GM12874 (cell line): Measurements from ENCODE around the gene TYW5.

Experiments used
- TF ChIP-seq, protein P1 (sequence below): IDR thresholded peaks from 2 replicates; pipeline ENCODE4 v1.5.1; 2011; ENCODE audit warnings: low read depth, mild to moderate bottlenecking, control low read depth, low read length, moderate library complexity; ENCODE audit not compliant: insufficient read depth

Gene TYW5

DNA sequence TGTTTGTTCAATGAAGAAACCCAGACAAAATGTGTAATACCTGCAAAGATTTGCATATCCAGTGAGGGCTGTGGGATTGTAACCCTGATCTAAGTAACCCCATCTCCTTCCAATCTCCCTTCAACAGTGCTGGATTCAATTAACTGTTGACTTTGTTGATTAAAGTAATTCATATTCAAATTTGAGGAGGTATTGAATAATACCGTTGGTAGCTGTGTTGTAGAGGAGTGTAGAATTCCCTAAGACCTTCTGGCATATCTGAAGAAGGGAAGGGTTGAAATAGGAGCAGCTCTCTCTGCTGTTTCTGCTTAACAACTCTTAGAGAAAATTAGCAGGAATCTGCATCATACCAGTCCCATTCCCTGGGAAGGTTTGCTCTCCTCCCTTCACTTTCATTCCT, 28.2 kb upstream of the TYW5 start:
- TF ChIP-seq, protein P1, sequence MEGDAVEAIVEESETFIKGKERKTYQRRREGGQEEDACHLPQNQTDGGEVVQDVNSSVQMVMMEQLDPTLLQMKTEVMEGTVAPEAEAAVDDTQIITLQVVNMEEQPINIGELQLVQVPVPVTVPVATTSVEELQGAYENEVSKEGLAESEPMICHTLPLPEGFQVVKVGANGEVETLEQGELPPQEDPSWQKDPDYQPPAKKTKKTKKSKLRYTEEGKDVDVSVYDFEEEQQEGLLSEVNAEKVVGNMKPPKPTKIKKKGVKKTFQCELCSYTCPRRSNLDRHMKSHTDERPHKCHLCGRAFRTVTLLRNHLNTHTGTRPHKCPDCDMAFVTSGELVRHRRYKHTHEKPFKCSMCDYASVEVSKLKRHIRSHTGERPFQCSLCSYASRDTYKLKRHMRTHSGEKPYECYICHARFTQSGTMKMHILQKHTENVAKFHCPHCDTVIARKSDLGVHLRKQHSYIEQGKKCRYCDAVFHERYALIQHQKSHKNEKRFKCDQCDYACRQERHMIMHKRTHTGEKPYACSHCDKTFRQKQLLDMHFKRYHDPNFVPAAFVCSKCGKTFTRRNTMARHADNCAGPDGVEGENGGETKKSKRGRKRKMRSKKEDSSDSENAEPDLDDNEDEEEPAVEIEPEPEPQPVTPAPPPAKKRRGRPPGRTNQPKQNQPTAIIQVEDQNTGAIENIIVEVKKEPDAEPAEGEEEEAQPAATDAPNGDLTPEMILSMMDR: no peak

DNA sequence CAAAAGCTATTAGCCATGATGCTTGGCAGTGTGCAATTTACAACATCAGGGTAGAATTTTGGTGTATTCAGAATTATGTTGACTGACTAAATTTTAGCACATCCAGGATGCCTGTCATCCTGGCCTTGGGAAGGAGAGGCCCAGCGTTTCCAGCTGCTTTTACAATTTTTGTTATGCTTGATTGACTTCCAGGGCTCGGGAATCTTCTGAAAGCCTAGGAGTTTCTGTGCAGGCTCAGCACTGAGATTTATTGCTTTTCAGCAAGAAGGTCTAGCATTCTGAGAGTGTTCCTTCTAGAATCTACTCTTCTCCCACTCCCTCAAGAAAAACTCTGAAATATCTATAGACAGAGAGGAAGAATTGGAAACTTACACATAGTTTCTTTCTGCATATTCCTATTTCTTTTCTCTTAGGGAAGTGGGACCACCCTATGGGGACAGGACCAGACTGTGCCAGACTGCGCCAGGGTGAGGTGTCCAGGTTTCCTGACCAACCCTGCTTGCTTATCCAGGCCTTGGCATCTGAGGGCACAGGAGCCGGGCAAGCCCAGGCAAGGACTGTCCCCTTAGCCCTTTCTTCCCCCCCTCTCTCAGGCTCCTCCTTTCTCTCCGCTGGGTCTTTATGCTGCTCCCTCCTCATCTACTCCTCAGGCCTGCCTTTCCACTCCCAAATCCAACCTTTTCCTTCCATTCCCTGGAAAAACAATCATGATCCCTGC, 27.0 kb upstream of the TYW5 start:
- TF ChIP-seq, protein P1: no peak

DNA sequence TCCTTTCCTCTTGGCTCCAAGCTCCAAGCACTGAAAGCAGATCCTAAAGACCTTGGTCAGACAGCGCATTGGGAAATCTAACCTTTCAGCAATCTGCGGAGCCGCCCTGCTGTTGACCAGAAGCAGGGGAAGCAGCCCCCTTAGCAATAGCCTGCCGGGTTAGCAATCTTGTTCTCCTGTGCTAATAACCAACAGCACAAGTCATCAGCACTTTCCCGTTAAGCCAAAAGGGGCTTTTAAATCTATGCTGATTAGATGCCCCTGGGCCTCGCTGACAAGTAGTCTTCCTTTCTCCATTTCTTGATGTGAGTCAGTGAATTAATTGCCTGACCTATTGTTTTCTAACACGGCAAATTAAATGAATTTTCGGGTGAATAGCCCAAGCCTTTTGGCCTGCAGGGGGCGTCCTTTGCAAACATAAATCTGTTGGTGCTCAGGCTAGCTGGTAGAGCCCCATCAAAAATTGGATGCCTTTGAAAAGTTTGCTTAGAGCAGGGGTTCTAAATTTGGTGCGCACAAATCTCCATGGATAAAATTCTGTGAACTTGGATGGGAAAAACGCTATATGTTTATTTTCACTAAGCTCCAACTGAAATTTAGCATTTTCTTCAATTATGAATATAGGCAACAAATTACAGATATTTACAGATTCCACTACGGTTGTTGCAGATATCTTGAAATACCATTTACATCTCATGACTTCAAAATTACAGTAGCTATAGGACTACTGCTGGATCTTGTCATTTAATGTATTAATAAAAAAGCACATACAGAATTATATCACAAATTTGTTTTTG, 24.7 kb upstream of the TYW5 start:
- TF ChIP-seq, protein P1: peak; percentile 62

DNA sequence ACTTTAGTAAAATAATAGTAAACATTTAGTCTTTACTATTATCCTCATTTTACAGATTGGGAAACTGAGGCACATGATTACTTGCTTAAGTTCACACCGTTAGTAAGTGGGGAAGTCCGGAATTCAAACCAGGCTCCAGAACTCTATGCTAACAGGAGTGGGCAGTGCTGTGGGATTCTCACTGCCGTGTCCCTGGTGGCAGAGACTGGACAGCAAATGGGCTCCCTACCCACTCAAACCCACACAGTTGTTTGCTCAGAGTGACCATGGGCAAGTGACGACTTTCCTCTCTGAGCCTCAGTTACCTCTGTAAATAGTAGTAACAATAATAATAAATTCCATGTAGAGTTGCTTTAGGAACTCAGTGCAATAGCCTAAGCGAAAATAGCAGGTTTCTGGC, 24.1 kb upstream of the TYW5 start:
- TF ChIP-seq, protein P1: no peak

DNA sequence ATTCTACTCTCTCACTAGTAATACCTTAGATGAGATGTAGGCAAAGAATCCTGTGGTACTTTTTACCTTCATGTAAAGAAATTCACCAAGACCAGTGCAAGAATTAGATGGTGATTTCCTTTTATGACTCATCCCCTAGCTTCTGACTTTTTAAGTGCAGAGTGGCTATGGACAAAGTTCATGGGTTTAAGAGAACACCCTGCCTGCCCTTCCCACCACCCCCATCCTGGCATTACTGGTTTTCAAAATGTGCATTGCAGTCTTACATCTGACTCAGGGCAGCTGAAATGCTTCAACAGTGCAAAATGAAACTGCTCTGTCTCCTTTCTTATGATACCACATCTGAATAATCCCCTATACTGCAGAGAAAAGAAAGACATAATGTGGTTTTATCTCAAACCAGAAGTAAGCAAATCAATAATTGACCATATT, 22.7 kb upstream of the TYW5 start:
- TF ChIP-seq, protein P1: no peak

DNA sequence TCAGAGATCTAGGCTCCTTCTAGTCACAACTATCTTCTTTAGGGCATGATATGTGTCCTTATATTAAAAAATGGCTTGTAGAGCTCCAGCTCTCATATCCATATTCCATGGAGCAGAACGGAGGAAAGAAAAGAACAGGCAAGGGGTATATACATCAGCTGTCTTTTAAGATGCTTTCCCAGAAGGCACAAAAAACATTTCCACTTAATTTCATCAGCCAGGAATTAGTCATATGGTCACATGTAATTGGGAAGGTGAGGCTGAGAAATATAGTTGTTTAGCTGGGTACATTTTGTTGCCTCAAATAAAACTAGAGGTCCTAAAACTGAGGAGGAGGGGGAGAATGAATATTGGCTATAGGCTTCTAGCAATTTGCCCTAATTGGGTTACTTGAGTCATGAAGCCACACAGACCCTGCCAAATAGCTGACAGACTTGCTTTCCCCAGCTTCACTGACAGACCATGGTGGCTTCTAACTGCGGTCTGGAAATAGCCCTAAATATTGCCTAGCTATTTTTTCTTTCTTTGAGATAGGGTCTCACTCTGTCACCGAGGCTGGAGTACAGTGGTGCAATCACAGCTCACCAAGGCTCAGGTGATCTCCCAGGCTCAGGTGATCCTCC, 20.1 kb upstream of the TYW5 start:
- TF ChIP-seq, protein P1: no peak

DNA sequence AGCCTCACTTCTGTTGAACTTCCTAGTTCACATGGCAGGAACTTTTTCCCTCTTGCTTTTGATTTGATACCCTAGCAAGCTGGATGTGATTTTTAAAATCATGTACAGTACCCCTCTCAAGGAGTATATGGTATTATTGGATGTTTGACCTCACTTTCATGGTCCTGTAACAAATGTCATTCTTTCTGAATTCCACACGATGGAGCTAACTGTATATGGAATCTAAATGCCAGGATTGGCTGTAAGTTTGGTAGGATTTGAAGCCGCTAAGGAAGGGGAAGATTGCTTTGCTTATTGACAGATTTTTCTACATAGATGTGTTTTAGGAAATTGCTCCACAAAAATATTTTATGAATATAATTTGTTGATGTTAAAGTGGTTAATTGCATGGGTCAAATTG, 18.4 kb upstream of the TYW5 start:
- TF ChIP-seq, protein P1: no peak
